HUDEP-2 (cell line): ENCODE data around the gene LPP.
A peak's percentile ranks its signal among the peaks of the same experiment; 100 is the strongest.
"Not testable (repeated sequence)": the region's sequence is repeated elsewhere in the genome, so short reads cannot be mapped to it uniquely, and the experiment has no call there.

Experiments used
- DNase-seq, 76 experiments: peaks; one replicate each; lab custom pipeline; 2025; ENCODE audit not compliant: unreplicated experiment in 76 of 76; lab: John Stamatoyannopoulos, UW

LPP gene

DNA sequence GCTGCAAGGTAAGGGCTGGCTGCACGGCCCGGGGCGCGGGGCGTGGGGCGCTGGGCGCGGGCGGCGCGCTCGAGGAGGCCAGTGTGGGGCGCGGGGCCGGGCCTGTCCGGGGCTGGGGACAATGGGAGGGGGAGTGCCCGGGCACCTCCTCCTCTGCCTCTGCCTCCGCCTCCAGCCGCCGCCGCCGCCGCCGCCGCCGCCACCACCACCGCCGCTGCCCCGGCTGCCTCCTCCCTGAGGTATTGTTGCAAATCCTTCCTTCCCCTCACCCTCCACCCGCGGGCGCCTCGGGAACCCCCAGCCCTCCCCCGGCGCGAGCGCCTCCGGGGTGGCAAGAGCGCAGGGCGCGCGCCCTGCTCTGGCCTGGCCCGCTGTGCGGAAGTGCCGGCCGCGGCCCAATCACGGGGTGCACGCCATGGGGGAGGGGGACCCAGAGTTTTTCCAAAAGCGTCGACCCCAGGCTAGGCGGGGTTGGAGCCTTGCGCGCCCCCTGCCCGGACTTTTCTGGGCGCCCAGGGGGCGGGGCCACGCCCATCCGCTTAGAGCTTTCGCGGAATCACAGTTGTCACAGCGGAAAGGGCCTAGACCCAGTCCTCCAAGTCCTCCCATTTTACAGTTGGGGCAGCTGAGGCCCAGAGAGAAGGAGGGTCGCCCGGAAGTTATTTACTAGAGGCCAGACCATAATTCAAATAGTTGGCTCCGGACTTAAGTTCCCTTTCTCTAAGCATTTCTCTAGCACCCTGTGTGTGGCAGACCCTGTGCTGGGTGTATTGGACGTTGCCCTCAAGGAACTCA is at the start of gene LPP:
Gene LPP (plus strand): TSS at position 144 of the 795 bp plus-strand sequence. CDS start 251,964 bp downstream, outside the sequence.
- DNase-seq, result peak in 11 of 76 experiments; percentile 1 to 33 (median 16)

GRCh38 chr3:188106006-188106405 is 48.0 kb upstream of the LPP start:
- DNase-seq, result no peak

DNA sequence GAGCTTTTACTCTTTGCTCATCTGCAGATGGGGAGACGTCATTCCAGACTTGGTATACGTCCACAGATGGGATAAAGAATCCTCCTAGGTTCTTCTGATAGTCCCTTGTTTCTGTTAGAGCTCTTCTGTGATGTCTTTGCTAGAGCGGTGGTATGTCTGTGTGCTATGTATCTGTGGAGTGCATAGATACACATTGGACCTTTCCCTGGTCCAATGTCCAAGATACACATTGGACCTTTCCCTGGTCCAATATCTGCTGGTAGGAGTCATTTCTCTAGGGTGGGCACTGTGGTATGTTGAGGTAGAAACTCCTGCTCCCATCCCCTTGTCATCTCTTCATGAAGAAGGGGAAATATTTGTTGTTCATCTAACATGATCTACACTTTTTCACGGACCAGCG is 47.5 kb upstream of the LPP start:
- DNase-seq, result no peak

DNA sequence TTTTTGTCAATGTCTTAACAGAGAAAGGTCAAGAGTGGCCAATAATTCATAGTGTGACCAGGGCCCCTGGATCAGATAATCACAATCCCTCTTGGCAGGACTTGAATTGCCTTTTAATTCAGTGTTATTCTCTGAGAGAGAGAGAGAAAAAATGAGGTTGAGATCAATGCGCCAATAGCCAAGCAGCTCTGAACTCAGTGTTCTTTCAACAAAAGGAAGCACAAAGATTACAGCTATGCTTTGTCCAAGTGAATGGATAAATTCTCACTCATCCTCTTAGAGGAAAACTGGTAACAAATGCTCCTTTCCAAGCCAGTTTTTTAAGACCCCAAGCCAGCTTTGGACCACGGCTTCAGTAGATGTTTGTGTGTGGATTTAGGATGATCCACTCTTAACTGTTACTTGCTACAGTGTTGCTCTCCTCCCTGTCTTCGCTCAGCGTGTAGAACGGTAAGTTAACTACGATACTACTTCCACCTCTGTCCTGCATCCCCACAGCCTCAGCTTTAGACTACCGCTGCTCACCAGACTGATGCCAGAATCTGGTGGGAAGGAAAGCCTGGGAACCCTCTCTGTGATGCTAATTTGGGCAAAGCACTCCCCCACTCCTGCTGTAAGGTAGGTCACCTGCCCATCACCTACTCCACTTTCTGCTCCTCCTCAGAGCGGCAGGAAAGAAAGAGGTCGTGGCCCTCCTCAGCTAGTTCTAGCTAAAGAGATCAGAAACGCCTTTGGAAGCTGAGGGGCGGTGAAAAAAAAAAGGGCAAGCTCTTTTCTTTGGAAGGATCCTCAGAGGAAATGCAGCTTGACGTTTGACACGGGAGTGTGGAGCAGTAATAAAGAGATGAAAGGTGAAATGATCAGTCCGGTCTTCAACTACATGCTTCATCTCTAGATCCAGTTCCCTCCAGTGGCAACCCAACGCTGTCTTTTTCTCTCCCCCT is 46.8 kb upstream of the LPP start:
- no peak for DNase-seq

- DNase-seq, result no peak
These were observed 45.1 kb upstream of the LPP start for GRCh38 chr3:188108703-188109412.

GRCh38 chr3:188111002-188111584 is 42.9 kb upstream of the LPP start:
- no peak for DNase-seq

- no peak for DNase-seq
These were observed 40.2 kb upstream of the LPP start for GRCh38 chr3:188113756-188114155.

DNA sequence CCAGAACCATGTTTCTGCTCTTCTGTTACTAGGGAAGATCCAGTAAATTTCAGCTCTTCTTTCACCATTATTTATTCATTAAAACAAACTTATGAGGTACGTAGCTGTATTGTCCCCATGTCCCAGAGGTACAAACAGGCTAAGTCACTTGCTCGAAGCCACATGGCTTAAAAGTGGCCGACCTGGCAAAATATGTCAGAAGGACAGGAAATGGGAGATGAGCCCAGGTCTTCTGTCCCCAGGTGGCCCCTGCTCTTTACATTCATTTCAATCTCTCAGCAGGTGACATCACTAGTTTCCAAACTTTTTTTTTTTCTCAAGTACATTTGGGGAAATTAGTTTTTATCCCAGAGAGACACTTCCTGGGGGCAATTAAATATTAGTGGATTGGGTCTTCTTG is 34.1 kb upstream of the LPP start:
- DNase-seq, result no peak

GRCh38 chr3:188122571-188123169 is 31.3 kb upstream of the LPP start:
- no peak for DNase-seq

DNA sequence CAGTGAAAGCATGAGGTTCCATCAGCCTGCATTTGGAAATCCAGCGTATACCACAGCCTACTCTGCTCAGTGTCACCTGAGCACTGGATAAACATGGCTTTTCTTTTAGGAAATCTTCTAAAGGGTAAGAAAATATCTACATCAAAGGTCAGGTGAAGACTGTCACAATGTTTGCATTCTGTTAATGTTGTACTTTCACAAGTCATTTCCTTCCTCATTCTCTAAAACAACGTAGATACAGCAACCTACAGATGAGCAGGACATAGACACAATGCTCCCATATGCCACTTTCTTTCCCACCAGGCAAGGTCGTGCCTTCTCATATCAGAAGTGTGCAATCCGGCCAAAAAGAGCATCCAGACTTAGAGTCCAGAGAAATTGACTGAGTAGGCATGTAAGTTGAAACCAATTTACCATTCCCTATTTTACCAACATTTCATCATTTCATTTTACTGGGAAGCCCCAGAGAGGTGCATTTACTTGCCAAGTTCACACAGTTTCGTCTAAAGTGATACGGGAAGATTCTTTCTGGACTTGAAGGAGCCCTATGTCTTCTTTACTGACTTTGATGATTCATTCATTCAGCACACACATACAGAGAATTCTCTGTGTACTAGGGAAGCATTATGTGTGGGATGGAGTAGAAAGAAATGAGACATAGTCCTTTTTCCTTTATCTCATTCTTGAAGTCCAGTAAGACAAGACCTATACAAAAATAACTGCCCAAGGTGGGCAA is 30.6 kb upstream of the LPP start:
- no peak for DNase-seq

- DNase-seq, result no peak
These were observed 29.8 kb upstream of the LPP start for GRCh38 chr3:188124184-188124583.

DNA sequence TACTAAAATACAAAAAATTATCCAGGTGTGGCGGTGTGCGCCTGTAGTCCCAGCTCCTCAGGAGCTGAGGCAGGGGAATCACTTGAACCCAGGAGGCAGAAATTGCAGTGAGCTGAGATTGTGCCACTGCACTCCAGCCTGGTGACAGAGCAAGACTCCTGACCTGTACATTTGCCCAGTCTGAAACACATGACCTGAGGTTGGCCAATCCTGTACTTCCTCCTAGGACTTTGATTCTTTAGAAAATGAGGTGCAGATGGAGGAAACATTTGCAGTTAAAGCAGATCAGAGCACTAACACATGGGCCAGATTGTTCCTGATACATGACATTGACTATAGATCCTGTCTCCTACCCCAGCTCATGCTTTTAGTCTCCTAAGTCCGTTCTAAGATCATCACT is 28.9 kb upstream of the LPP start:
- DNase-seq, result no peak

GRCh38 chr3:188126276-188126675 is 27.7 kb upstream of the LPP start:
- DNase-seq, result no peak

GRCh38 chr3:188126934-188127333 is 27.0 kb upstream of the LPP start:
- no peak for DNase-seq

DNA sequence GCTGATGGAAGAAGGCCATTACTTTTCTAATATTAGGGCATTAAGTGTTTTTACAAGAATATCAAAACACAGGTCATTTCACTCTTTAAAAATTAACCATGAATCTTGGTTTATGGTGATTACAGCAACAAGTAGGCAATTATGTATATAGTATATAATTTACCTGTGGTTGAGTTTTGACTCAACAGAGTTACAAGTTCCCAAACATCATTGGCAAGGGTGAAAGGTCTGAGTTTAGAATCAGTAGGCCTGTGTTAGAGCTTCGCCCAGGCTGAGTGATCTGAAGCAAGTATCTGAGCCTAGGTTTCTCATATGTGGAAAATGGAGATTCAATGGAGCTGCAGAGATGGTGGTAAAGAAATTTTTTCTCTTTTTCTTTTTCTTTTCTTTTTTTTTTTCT is 25.1 kb upstream of the LPP start:
- no peak for DNase-seq

DNA sequence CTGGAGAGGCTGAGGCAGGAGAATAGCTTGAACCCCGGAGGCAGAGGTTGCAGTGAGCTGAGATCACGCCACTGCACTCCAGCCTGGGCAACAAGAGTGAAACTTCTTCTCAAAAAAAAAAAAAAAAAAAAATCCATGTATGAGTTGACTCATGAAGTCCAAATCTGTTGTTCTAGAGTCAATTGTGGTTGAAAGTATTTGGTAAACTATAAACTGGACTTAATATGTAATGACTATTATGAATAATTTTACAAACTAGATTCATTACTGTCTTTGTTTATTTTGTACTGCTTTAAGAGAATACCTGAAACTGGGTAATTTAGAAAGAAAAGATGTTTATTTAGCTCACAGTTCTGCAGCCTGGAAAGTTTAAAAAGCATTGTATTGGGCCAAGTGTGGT is 22.9 kb upstream of the LPP start:
- DNase-seq, result not testable (repeated sequence)

DNA sequence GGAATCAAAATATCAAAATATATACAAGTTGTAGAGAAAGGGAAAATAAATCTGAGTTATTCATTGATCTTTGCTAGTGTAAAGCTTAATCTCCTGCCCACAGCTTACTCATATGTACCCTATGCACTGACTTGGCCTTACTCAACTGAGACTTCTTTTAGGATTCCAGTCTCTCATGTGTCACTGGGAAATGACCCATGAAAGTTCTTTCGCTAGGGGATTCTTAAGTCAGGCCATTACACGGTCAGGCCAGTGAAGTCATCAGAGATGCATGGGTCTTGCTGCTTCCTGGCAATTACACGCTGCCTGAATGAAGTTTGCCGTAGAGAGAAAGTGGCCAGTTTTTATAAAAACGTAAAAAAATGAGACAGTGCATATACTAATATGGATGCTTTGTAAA is 20.7 kb upstream of the LPP start:
- DNase-seq, result no peak

DNA sequence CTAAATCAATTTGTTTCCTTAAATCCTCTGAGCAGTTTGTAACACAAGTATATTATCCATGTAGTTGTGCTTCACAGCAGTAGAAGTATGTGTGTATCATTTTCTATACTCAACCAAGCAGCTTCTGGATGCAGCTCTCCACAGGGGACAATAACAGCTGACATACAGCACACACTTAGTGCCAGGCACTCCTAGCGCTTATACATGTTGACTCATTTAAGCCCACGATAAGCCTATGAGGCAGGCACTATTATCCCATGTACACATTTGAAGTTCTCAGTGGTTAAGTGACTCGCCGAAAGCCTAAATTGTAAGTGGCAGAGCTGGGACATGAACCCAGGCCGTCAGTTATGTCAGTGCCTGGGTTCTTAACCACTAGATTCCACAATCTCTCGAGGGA is 20.3 kb upstream of the LPP start:
- no peak for DNase-seq

GRCh38 chr3:188134079-188134478 is 19.9 kb upstream of the LPP start:
- DNase-seq, result no peak

GRCh38 chr3:188134856-188135255 is 19.1 kb upstream of the LPP start:
- no peak for DNase-seq
